RWPE2 (cell line): ENCODE measurements around the gene HECTD4.

ENCODE experiments used
- ATAC-seq: fragments of 200-7000 bp; cut with Tn5 transposase; 3 replicates; pipeline ENCODE4 v1.9.1; 2021; ENCODE audit warnings: low read depth
- DNase-seq: peaks from one replicate; pipeline ENCODE4 v3.0.0-alpha.2; 2020; ENCODE audit warnings: low spot score
- H3K27ac ChIP-seq: fragments of 450-650 bp; 2 replicates; pipeline ENCODE4 v1.5.1; 2017; ENCODE audit warnings: mild to moderate bottlenecking; ENCODE audit not compliant: poor library complexity, severe bottlenecking
- H3K27me3 ChIP-seq: fragments of 250-450 bp; sonication (Bioruptor Pico); 2 replicates; pipeline ENCODE4 v1.5.1; 2021; ENCODE audit warnings: mild to moderate bottlenecking, moderate library complexity; ENCODE audit not compliant: insufficient read depth, poor library complexity, severe bottlenecking
- H3K36me3 ChIP-seq: fragments of 250-450 bp; sonication (Bioruptor Pico); 2 replicates; pipeline ENCODE4 v1.5.1; 2020; ENCODE audit warnings: low read depth, mild to moderate bottlenecking, moderate library complexity
- H3K4me1 ChIP-seq: fragments of 250-450 bp; sonication (Bioruptor Pico); 2 replicates; pipeline ENCODE4 v1.5.1; 2021; ENCODE audit warnings: mild to moderate bottlenecking, moderate library complexity; ENCODE audit not compliant: insufficient read depth, poor library complexity, severe bottlenecking
- H3K4me3 ChIP-seq: fragments of 250-450 bp; sonication (Bioruptor Pico); 2 replicates; pipeline ENCODE4 v1.5.1; 2021; ENCODE audit warnings: mild to moderate bottlenecking, moderate library complexity; ENCODE audit not compliant: severe bottlenecking
- H3K9me3 ChIP-seq: fragments of 250-450 bp; sonication (Bioruptor Pico); 2 replicates; pipeline ENCODE4 v1.5.1; 2021; ENCODE audit warnings: mild to moderate bottlenecking, moderate library complexity; ENCODE audit not compliant: severe bottlenecking
- TF ChIP-seq, protein P1 (sequence below): fragments of 450-650 bp; IDR thresholded peaks from one replicate; pipeline ENCODE4 v1.5.1; 2017; ENCODE audit warnings: mild to moderate bottlenecking, moderate library complexity; ENCODE audit not compliant: poor library complexity, severe bottlenecking

HECTD4 gene

DNA sequence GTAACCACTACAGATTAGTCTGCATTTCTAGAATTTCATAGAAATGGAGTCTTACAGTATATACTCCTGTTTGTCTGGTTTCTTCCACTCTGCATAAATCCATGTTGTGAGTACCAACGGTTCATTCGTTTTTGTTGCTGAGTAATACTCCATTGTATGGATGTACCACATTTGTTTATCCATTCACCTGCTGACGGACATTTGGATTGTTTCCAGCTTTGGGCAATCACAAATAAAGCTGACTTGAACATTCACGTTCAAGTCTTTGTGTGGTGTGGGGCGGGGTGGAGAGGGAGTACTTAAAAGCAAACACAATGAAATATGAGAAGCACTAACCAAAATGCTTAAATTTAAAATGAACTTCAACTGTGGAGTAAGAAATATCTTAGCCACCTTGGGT lies 7.1 kb downstream of the HECTD4 start:
- H3K36me3 ChIP-seq, result peaks cover 8% of the 10 kb centered on the region
- H3K4me3 ChIP-seq, result no peak overlapping the region
- no peaks in the 10 kb centered on the region for H3K9me3 ChIP-seq
- ATAC-seq, result no peak
- H3K27me3 ChIP-seq, result no peaks in the 10 kb centered on the region
- no peaks in the 10 kb centered on the region for H3K4me1 ChIP-seq
- DNase-seq, result no peak
- H3K27ac ChIP-seq, result no peak overlapping the region
- TF ChIP-seq, protein P1, sequence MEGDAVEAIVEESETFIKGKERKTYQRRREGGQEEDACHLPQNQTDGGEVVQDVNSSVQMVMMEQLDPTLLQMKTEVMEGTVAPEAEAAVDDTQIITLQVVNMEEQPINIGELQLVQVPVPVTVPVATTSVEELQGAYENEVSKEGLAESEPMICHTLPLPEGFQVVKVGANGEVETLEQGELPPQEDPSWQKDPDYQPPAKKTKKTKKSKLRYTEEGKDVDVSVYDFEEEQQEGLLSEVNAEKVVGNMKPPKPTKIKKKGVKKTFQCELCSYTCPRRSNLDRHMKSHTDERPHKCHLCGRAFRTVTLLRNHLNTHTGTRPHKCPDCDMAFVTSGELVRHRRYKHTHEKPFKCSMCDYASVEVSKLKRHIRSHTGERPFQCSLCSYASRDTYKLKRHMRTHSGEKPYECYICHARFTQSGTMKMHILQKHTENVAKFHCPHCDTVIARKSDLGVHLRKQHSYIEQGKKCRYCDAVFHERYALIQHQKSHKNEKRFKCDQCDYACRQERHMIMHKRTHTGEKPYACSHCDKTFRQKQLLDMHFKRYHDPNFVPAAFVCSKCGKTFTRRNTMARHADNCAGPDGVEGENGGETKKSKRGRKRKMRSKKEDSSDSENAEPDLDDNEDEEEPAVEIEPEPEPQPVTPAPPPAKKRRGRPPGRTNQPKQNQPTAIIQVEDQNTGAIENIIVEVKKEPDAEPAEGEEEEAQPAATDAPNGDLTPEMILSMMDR, result no peak

DNA sequence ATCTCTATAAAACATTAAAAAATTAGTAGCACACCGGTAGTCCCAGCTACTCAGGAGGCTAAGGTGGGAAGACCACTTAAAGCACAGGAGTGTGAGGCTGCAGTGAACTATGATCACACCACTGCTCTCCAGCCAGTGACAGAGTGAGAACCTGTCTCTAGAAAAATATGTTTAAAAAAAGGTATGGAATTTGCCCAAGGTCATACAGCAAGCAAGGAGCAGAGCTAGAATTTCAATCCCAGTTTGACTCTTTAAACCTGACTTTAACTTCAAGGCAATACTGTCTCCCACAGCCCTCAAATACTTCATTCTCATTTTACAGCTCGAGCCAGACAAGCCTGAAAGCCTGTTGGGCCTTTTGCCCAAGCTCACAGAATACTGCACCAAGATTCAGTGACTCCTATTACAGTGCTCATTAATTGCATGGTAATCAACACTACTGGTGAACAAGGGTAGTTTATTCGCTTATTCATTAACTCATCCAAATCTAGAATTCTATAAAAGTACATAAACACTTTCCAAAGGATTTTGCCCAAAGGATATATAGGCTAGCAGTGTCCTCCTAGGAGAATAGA lies 8.0 kb downstream of the HECTD4 start:
- peaks cover 8% of the 10 kb centered on the region for H3K36me3 ChIP-seq
- no peaks in the 10 kb centered on the region for H3K9me3 ChIP-seq
- TF ChIP-seq, protein P1, result no peak
- no peaks in the 10 kb centered on the region for H3K27me3 ChIP-seq
- H3K27ac ChIP-seq, result no peak overlapping the region
- H3K4me3 ChIP-seq, result no peak overlapping the region
- no peaks in the 10 kb centered on the region for H3K4me1 ChIP-seq
- no peak for DNase-seq
- no peak for ATAC-seq

DNA sequence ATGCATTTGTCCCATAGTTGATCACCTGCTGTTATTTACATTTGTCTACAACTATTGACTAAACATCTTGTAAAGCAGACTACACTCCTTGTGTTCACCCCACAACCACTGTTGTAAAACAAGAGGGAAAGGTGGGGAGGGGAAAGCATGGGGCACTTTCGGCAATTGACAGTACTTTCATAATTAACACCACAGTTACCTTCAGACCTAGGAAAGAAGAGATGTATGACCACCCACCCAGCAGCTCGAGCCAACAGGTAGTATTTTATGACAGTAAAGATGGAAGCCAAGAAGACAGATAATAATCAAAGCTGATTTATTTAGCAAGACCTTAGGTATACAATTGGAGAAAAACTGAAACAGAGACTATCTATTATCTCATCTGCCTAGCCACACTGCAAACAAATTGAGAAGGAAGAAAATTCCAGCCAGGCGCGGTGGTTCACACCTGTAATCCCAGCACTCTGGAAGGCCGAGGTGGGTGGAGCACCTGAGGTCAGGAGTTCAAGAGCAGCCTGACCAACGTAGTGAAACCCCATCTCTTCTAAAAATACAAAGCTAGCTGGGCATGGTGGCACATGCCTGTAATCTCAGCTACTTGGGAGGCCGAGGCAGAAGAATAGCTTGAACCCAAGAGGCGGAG lies 11.2 kb downstream of the HECTD4 start:
- H3K27me3 ChIP-seq, result no peaks in the 10 kb centered on the region
- no peaks in the 10 kb centered on the region for H3K9me3 ChIP-seq
- DNase-seq (no peak), ATAC-seq (no peak)
- no peak overlapping the region for H3K27ac ChIP-seq
- H3K4me3 ChIP-seq, result no peak overlapping the region
- no peaks in the 10 kb centered on the region for H3K4me1 ChIP-seq
- TF ChIP-seq, protein P1, result no peak
- peaks cover 8% of the 10 kb centered on the region for H3K36me3 ChIP-seq

DNA sequence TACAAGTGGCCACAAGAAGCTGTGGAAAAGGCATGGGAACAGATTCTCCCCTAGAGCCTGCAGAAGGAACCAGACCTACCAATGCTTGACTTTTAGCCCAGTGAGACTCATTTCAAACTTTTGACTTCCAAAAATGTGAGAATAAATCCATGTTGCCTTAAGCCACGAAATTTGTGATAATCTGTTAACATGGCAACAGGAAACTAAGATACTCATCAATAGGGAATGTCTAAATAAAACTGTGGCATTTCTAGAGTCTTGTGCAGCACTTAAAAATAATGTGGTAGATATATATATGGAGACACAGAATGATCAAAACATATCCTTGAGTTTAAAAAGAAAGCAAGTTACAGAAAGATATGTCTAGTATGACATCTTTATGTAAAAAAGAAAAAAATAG lies 12.0 kb downstream of the HECTD4 start:
- no peak for ATAC-seq
- H3K27me3 ChIP-seq, result no peaks in the 10 kb centered on the region
- H3K4me1 ChIP-seq, result no peaks in the 10 kb centered on the region
- H3K9me3 ChIP-seq, result no peaks in the 10 kb centered on the region
- no peak for DNase-seq
- H3K4me3 ChIP-seq, result no peak overlapping the region
- H3K36me3 ChIP-seq, result peaks cover 4% of the 10 kb centered on the region
- H3K27ac ChIP-seq, result no peak overlapping the region
- TF ChIP-seq, protein P1, result no peak

DNA sequence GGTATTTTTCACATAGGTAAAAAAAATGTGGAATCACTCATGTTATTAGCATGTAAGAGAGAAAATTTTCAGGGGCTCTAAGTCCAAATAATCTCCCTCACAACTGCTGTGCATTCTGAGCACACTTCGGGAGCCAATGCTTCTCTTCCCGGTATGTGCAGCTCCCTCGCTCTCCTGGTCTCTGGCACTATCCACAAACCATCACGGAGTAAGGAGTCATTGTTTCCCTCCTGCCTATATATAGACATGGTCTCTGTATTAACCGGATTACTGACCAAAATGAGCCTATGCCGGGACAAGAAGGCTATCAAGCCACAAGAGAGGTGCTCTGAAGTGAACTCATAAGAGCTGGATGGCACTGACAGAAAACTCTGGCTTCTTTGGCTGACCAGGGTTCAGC lies 13.4 kb downstream of the HECTD4 start:
- Histone ChIP-seq H3K27ac (no peak overlapping the region), H3K4me1 (no peaks in the 10 kb centered on the region), H3K36me3 (no peaks in the 10 kb centered on the region), H3K4me3 (no peak overlapping the region), H3K9me3 (no peaks in the 10 kb centered on the region), H3K27me3 (no peaks in the 10 kb centered on the region)
- DNase-seq (no peak), ATAC-seq (no peak)
- TF ChIP-seq, protein P1, result no peak
